GM21423 (cell line): ENCODE results near the gene C4orf46.
"Not testable (repeated sequence)": the region's sequence is repeated elsewhere in the genome, so short reads cannot be mapped to it uniquely, and the experiment has no call there.

Source experiments
- ATAC-seq: cut with Tn5 transposase; IDR thresholded peaks from one replicate; pipeline ENCODE4 v1.9.1; 2021; ENCODE audit warnings: mild to moderate bottlenecking, moderate library complexity; ENCODE audit not compliant: unreplicated experiment

C4orf46 gene

DNA sequence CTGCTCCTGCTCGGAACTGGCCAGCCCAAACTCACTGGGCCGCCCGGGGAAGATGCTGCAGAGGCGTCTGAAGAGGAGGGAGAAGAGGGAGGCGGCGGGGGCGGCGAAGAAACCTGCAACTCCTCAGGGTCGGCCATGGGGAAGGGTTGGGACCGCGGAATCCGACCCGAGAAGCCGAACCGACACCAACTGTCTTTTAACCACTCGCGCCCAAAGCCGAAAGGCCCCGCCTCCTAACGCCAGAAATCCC, at the start of gene C4orf46:
TSS of gene C4orf46 (minus strand) at position 223 of the 250 bp plus-strand sequence. CDS start at position 137, 86 bp downstream.
- no peak for ATAC-seq

DNA sequence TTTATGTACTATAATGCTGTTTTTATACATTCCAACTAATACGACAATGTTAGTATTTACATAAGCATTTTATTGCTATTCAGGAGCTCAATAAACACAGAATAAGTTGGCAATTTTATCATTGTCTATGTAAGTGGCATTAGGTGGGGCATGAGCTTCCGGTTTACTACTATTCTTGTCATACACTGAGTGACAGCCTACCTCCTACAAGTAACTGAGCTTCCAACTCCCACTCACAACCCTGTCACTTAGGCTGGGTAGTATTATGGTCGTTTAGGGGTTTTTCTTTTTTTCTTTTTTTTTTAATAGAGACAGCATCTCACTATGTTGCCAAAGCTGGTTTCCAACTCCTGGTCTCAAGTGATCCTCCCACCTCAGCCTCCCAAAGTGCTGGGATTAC, 44.1 kb upstream of the C4orf46 start:
- ATAC-seq: no peak

DNA sequence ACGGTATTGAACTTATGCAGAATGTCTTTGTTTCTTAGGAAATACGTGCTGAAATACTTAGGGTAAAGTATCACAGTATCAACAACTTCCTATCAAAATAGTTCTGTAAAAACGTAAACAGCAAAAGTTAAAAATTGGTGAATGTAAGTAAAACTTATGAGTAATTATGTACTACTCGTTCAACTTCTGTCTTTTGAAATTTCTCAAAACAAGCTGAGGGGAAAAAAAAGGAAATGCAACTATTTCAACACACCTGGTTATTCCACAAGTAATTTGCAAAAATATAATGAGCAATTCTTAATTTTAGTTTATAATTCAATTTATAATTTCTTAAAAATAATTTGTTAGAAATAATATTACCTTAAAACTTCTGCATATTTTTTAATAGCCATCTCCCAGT, 43.2 kb upstream of the C4orf46 start:
- no peak for ATAC-seq

DNA sequence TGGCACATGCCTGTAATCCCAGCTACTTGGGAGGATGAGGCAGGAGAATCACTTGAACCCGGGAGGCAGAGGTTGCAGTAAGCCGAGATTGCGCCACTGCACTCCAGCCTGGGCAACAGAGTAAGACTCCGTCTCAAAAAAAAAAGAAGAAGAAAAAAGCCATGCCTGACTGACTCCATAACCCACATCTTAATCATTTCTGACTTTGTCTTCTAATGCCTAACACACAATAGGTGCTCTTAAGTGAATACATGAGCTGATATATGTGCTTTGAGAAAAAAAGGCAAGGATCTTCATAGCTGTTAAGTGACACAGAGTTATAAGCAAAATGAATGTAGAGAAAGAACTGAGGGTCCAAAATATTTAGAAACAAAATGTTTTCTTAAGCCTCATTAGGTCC, 40.9 kb upstream of the C4orf46 start:
- ATAC-seq: not testable (repeated sequence)

DNA sequence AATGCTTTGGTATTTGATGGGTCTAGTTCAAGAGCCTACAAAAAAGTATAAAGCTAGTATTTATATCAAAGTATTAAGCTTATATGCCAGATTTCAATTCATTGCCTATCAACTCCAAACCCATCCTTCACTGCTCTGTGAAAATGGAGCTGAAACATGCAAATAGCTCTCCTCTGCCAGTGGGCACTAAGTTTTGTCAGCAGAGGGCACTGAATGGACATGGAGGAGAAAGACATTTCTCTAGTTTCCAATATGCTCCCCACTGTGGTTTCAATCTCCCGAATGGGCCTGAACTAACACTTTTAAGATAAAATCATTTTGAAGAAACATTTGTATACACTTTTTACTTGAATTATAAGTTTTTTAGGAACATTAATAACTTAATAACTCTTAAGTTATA, 39.1 kb upstream of the C4orf46 start:
- no peak for ATAC-seq

DNA sequence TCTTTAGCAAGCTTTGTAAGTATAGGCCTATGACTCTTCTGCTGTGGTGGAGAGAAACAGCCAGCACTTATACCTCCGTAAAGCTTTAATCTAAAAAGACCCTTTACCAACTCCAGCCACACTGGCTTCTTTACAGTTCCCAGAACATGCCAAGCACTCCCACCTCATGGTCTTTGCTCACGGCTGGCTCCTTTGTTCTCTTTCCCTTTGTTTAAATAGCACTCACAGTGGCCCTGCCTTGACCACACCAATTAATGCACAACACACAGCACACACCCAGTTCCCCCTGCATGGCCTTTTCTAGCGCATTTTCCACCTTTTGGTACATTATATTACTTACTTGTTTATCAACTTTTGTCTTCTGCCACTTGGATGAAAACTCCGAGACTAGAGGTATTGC, 32.6 kb upstream of the C4orf46 start:
- ATAC-seq: no peak

DNA sequence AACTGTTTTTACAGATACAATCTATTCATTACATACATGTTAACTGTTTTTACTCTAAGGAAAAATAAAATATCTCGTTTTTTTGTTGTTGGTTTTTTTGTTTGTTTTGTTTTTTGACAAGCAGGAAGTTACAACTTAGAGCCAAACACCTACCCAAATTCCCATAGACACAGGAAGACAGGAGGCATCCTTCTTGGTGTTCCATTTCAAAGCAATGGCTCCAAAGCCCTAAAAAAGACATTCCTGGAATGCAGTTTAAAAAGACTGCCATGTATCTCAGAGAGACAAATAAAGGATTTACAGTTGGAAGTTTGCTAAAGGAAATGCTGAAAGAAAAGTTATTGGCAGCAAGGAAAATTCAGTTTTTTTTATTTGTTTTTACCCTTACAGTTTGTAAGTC, 17.1 kb upstream of the C4orf46 start:
- ATAC-seq: no peak

DNA sequence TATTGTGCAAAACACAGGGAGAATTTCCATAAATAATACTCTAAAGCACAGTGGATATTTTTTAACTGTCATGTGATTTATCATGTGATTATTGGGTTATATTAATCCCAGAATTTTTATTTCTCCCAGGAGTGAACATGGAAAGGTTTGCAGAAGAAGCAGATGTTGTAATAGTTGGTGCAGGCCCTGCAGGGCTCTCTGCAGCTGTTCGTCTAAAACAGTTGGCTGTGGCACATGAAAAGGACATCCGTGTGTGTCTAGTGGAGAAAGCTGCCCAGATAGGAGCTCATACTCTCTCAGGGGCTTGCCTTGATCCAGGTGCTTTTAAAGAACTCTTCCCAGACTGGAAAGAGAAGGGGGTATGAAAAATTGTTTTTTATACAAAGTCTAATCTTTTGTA, 10.4 kb upstream of the C4orf46 start:
- ATAC-seq: no peak

DNA sequence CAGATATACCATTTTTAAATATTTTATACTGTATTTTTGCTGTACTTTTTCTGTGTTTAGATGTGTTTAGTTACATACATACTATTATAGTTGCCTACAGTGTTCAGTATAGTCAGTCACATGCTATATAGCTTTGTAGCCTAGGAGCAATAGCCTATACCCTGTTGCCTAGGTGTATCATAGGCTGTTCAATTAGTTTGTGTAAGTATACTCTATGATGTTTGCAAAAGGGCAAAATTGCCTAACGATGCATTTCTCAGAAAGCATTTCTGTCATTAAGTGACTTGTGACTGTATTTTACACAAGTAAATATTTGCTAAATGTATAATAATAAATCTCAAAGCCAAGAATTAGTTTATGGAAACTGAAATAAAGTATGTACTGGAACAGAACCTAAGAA, 9.9 kb upstream of the C4orf46 start:
- no peak for ATAC-seq

DNA sequence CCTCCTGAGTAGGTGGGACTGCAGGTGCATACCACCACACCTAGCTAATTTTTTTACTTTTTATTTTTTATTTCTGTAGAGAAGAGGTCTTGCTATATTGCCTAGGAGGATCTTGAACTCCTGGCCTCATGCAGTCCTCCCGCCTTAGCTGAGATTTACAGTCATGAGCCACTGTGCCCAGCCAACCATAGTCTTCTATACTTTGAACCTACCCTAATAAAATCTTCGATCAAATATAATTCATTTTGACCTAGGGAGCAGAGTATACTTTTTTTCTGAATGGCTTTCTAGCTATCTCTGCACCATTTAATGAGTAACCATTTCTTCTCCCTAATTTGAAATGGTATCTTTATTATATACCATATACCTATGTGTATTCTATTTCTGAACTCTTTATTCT, 7.1 kb upstream of the C4orf46 start:
- ATAC-seq: no peak

DNA sequence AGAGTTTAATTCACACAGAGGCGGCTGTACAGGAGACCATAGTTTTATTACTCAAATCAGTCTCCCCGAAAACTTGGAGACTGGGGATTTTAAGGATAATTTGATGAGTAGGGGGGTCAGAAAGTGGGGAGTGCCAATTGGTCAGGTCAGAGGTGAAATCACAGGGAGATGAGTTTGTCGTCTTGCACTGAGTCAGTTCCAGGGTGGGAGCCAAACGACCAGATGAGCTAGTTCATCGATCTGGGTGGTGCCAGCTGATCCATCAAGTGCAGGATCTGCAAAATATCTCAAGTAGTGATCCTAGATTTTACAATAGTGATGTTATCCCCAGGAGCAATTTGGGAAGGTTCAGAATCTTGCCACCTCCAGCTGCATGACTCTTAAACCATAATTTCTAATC, 4.4 kb upstream of the C4orf46 start:
- ATAC-seq: no peak

DNA sequence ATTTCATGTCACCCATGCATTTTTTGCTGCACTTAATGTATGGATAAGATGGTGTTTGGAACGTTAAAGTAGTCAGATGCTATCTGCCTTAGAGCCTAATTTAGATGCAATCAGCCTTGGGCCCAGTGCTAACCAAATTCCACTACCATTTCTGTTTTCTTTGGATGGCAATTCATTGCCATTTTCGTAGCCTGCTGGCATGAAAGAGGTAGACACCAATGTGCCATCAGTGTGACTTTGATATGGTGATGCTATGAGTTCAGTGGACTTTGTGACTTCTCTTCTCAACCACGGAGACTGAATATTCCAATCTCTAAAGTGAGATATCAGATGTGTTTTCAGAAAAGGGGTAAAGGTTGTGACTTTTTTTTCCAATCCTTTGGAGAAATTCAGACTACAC, 1.9 kb upstream of the C4orf46 start:
- no peak for ATAC-seq

DNA sequence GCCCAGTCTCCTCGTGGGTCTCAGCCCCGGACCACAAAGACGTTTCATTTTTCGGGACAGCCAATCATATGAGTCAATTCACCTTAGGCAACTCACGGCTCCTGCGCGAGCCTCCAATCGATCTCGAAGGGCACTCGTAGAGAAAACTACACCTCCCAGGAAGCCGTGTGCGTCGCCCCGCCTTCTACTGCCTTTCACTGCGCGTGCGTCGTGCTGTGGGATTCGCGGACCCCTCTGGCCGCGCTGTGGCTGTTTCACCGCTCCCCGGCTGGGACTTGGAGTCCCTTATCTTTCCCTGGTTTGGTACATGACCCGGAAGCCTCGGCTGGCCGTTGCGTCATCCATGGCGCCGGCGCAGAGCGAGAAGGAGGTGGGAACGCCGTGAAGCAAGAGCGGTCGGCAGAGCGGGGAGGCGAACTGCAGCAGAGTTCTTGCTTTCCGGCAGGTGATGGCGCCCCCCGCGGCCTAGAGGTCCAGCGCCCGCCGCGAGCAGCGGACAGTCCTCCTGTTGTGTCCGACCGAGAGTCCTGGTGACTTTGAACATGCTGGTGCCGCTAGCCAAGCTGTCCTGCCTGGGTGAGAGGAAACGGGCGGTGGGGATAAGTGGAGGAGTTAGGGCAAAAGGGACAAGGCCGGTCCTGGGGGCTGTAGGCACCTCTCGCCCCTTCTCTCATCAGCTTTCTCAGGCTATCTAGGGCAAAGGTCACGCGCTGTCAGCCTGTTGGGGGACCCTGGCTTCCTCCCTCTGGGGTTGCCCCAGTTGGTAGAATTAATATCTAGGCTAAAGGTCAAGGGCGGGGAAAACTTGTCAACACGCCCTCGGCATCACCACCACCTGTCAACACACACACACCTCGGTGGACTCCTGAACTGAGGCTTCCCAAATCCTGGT, 474 bp upstream of the C4orf46 start, which contains the start of gene ETFDH:
TSS of gene ETFDH (plus strand) at position 382 of the 892 bp plus-strand sequence. CDS start at position 543, 161 bp downstream.
- peak; percentile 84 for ATAC-seq

DNA sequence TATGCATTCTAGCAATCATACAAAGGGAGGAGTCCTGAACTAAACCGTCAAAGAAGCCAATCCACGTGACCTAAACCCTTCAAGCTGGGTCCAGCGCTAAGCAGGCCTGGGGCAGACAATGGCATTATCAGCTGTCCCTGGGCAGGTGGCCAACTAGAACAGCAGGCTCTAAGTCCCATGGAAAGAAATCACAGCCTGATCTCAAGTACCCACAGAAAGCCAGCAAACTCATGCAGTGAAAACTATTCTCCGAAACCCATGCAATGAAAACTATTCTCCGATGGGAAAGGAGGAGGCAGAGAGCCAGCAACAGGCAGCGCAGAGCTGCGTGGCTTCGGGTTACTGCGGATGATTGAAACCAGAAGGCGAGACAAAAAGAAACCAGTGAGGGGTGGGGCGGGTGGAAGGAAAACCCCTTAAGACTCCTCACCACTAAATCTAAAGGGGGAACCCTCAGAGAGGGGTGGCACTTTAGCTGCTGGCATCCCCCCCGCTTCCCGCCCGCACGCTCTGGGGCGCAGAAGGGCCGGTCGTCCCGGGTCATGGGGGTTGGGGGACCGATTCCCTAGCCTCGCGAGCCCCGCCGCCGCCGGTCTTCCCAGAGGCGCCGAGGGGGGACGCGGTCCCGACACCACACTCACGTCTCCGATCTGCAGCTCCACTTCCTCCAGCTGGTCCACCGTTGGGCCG, 567 bp downstream of the C4orf46 start:
- peak; percentile 27 for ATAC-seq

DNA sequence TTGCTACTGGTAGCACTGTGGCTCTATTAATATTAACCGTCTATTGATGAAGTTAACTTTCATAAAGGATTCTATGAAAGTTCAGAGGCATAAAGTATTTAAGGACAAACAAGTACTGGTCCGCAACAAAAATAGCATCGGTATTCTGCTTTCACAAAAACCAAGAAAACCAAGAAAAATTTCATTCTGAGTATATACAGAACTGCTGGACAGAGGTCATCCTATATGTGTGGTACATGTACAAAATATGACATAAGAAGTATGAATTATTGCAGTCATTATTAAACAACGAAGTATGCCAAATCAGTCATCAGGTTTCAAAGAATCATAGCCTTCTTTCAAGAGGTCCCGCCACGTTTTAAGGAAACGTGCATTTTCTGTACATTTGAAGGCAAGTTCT, 2.4 kb downstream of the C4orf46 start:
- ATAC-seq: no peak

DNA sequence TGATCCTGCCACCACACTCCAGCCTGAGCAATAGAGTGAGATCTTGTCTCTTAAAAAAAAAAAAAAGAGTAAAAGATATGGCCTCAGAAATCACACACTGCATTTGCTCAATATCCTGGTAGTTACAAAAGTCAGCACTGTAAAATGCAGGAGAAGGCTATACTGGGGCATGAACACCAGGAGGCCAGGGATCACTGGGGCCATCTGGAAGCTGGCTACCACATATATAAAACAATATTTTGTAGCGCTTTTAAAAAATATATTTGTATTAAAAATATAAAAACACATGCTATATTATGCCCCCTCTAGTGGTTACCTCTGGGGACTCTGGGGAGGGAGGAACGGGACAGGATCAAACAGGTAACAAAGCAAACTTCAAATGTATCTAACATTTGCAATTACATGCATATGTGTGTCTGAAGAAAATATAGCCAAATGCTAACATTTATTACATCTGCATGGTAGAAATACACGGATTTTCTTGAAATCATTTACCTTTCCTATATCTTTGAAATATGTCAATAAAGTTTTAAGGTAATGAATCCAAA, 4.0 kb downstream of the C4orf46 start:
- ATAC-seq: no peak

DNA sequence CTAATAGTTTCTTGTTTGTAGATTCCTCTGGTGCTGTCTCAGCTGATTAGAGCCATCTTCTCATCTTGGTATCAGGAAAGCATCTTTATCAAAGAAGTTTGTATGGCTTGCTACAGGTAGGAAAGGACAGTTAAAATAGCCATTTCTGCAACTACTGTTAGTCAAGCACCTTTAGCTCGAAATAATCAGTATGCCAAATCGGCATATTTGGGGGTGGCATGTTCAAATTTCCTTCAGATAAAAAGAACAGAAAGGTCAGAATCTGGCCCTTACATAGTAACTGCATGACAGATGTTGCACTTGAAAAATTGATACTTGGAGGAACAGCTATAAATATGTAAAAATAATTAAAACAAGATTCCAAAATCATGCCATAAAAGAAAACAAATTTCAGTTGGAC, 4.8 kb downstream of the C4orf46 start:
- no peak for ATAC-seq

DNA sequence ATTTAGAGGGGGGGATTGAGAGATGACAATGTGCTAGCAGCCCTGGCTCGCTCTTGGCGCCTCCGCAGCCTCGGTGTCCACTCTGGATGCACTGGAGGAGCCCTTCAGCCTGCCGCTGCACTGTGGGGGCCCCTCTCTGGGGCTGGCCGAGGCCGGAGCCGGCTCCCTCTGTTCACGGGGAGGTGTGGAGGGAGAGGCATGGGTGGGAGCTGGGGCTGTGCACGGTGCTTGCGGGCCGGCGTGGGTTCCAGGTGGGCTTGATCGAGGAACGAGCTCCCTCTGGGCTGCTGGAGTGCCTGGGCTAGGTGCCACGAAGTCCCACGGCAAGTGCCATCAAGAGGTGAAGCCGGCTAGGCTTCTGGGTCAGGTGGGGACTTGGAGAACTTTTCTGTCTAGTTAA, 6.9 kb downstream of the C4orf46 start:
- no peak for ATAC-seq

DNA sequence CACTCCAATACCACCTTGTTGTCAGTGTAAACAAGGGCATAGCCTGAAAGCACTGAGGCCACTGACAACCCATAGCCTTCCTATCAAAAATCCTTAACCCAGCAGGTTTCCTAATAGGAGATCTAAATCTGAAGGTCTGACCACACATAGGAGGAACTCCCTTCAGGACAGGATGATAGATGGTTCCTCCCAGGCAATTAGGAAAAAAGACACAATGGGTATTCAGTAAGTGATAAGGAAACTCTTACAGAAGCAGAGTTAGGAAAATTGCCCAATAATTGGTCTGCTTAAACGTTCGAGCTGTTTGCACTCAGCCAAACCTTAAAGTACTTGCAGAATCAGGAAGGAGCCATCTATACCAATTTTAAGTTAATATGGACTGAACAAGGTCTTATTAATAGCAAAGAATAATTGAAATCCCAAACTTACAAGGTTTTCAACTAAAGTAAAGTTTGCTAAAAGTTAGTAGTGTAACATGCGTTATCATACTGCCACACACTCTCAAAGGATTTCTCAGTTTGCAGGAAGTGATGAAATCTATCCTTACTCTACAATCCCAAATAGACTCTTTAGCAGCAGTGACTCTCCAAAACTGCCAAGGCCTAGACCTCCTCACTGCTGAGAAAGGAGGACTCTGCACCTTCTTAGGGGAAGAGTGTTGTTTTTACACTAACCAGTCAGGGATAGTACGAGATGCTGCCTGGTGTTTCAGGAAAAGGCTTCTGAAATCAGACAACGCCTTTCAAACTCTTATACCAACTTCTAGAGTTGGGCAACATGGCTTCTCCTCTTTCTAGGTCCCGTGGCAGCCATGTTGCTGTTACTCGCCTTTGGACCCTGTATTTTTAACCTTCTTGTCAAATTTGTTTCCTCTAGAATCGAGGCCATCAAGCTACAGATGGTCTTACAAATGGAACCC, 7.7 kb downstream of the C4orf46 start:
- not testable (repeated sequence) for ATAC-seq

DNA sequence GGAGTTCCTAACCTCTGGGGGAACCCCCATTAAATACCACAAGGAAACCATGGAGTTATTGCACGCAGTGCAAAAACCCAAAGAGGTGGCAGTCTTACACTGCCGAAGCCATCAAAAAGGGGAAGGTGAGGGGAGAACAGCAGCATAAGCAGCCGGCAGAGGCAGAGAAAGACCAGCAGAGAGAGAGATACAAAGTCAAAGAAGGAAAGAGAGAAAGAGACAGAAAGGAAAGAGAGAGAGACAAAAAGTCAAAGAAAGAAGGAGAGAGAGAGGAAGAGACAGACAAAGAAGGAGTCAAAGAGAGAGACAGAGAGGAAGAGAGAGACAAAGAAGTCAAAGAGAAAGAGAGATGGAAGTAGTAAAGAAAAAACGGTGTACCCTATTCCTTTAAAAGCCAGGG, 8.4 kb downstream of the C4orf46 start:
- ATAC-seq: not testable (repeated sequence)

DNA sequence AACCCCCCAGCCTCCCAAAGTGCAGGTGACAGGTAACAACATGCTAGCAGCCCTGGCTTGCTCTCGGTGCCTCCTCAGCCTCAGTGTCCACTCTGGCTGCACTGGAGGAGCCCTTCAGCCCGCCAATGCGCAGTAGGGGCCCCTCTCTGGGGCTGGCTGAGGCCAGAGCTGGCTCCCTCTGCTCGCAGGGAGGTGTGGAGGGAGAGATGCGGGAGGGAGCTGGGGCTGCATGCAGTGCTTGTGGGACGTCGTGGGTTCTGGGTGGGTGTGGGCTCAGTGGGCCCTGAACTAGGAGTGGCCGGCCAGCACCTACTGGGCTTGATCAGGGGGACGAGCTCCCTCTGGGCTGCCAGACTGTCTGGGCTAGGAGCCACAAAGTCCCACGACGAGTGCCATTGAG, 14.4 kb downstream of the C4orf46 start:
- no peak for ATAC-seq
